ENCODE measurements around the gene ZNF185. TPM values are rescaled to one million over a fixed set of nuclear protein-coding genes. Genes with fewer than 3 reads are reported as not detected.

Gene ZNF185
- total RNA-seq, 1 donor from 2014 or later, result not detected

GRCh38 chrX:152945021-152945979 is 47.4 kb downstream of the ZNF185 start:
- H3K36me3 ChIP-seq, result peaks cover 0 to 7% of the 10 kb centered on the region in 2 donors
- H3K4me1 ChIP-seq, result no peaks in the 10 kb centered on the region
- H3K9me3 ChIP-seq, result no peaks in the 10 kb centered on the region
- intact Hi-C loops (cut with DNase I), result loop anchor here (10.0 kb wide), 1 partner anchor 560 kb away; no protein-coding TSS in a partner anchor
- no peak for TF ChIP-seq CTCF (IDR thresholded peaks at IDR 0.05)
- no peak overlapping the region for H3K27ac ChIP-seq
- DNase-seq (ENCODE audit: low spot score in 2 of 2), result no peak
- no peaks in the 10 kb centered on the region for H3K27me3 ChIP-seq
- no peak overlapping the region for H3K4me3 ChIP-seq

GRCh38 chrX:152946681-152947080 is 48.8 kb downstream of the ZNF185 start:
- intact Hi-C loops (cut with DNase I), result loop anchor here (10.0 kb wide), 1 partner anchor 558 kb away; no protein-coding TSS in a partner anchor
- Histone ChIP-seq H3K4me3 (no peak overlapping the region), H3K27me3 (no peaks in the 10 kb centered on the region), H3K36me3 (peaks cover 0 to 7% of the 10 kb centered on the region in 2 donors), H3K27ac (no peak overlapping the region), H3K4me1 (no peaks in the 10 kb centered on the region), H3K9me3 (no peaks in the 10 kb centered on the region)
- no peak for DNase-seq (ENCODE audit: low spot score in 2 of 2)
- TF ChIP-seq CTCF (IDR thresholded peaks at IDR 0.05), result no peak

Other genes starting within 250 kb of the ZNF185 start
- not detected for gene MAGEA3, start 199.3 kb upstream of the ZNF185 start, total RNA-seq
- gene CSAG2, start 188.8 kb upstream of the ZNF185 start, total RNA-seq, result not detected
- not detected for gene MAGEA2B, start 183.4 kb upstream of the ZNF185 start, total RNA-seq
- not detected for gene CSAG1, start 164.3 kb upstream of the ZNF185 start, total RNA-seq
- not detected for gene MAGEA12, start 164.3 kb upstream of the ZNF185 start, total RNA-seq
- not detected for gene MAGEA2, start 144.2 kb upstream of the ZNF185 start, total RNA-seq
- gene CSAG3, start 138.8 kb upstream of the ZNF185 start, total RNA-seq, result not detected
- not detected for gene MAGEA6, start 128.4 kb upstream of the ZNF185 start, total RNA-seq
- 7.8 TPM for gene CETN2, start 67.3 kb upstream of the ZNF185 start, total RNA-seq
- 8.8 TPM for gene NSDHL, start 67.0 kb upstream of the ZNF185 start, total RNA-seq
- not detected for gene PNMA5, start 96.0 kb downstream of the ZNF185 start, total RNA-seq
- not detected for gene PNMA3, start 158.4 kb downstream of the ZNF185 start, total RNA-seq
- 0.32 TPM for gene PNMA6A, start 174.4 kb downstream of the ZNF185 start, total RNA-seq